H9 (cell line): ENCODE results near the gene AKR1D1. TPM values are rescaled to one million over a fixed set of nuclear protein-coding genes. Genes with fewer than 3 reads are reported as not detected.

Source experiments
- DNase-seq: peaks from one replicate; pipeline ENCODE4 v3.0.0-alpha.2; 2017
- H2AFZ ChIP-seq: one replicate; pipeline ENCODE4 v1.6.1; 2013; ENCODE audit warnings: mild to moderate bottlenecking, low read length, control low read depth, moderate library complexity
- H2AK5ac ChIP-seq: 2 replicates; pipeline ENCODE4 v1.6.1; 2013; ENCODE audit warnings: low read length, control low read depth, mixed read lengths; ENCODE audit not compliant: insufficient read length
- H2BK120ac ChIP-seq: one replicate; pipeline ENCODE4 v1.6.1; 2013; ENCODE audit warnings: low read depth, mild to moderate bottlenecking, low read length, control low read depth, inconsistent platforms; ENCODE audit not compliant: poor library complexity, severe bottlenecking
- H2BK12ac ChIP-seq: 2 replicates; pipeline ENCODE4 v1.6.1; 2013; ENCODE audit warnings: low read length, control low read depth, mixed read lengths, low read depth; ENCODE audit not compliant: insufficient read length
- H2BK15ac ChIP-seq: 2 replicates; pipeline ENCODE4 v1.6.1; 2013; ENCODE audit warnings: low read depth, low read length, control low read depth
- H2BK20ac ChIP-seq: one replicate; pipeline ENCODE4 v1.6.1; 2013; ENCODE audit warnings: low read depth, mild to moderate bottlenecking, low read length, control low read depth, inconsistent platforms; ENCODE audit not compliant: poor library complexity, severe bottlenecking
- H2BK5ac ChIP-seq: 2 replicates; pipeline ENCODE4 v1.6.1; 2013; ENCODE audit warnings: low read length, control low read depth, mixed read lengths; ENCODE audit not compliant: insufficient read length
- H3K14ac ChIP-seq: 2 replicates; pipeline ENCODE4 v1.6.1; 2013; ENCODE audit warnings: low read length, control low read depth; ENCODE audit not compliant: insufficient read depth
- H3K18ac ChIP-seq: 2 replicates; pipeline ENCODE4 v1.6.1; 2013; ENCODE audit warnings: low read depth, mild to moderate bottlenecking, mixed read lengths, low read length, control low read depth; ENCODE audit not compliant: insufficient read length
- H3K23ac ChIP-seq: 2 replicates; pipeline ENCODE4 v1.6.1; 2013; ENCODE audit warnings: low read length, control low read depth, mixed read lengths, low read depth; ENCODE audit not compliant: insufficient read length
- H3K23me2 ChIP-seq: 2 replicates; pipeline ENCODE4 v1.6.1; 2013; ENCODE audit warnings: low read depth, mild to moderate bottlenecking, mixed read lengths, low read length, control low read depth; ENCODE audit not compliant: insufficient read length, poor library complexity, severe bottlenecking
- H3K27ac ChIP-seq: 2 replicates; pipeline ENCODE4 v1.5.1; 2013; ENCODE audit warnings: low read length, control low read depth, mixed read lengths, low read depth; ENCODE audit not compliant: insufficient read length
- H3K27me3 ChIP-seq: 2 replicates; pipeline ENCODE4 v1.6.1; 2013; ENCODE audit warnings: low read length, control low read depth, inconsistent platforms; ENCODE audit not compliant: insufficient read depth
- H3K4ac ChIP-seq: 2 replicates; pipeline ENCODE4 v1.6.1; 2013; ENCODE audit warnings: low read depth, mild to moderate bottlenecking, control low read depth, inconsistent platforms, low read length, moderate library complexity
- H3K4me1 ChIP-seq: 2 replicates; pipeline ENCODE4 v1.6.1; 2013; ENCODE audit warnings: low read length, control low read depth, inconsistent platforms; ENCODE audit not compliant: insufficient read depth
- H3K4me2 ChIP-seq: 2 replicates; pipeline ENCODE4 v1.6.1; 2013; ENCODE audit warnings: low read length, control low read depth, mixed read lengths; ENCODE audit not compliant: insufficient read length, insufficient read depth
- H3K56ac ChIP-seq: 2 replicates; pipeline ENCODE4 v1.6.1; 2013; ENCODE audit warnings: low read depth, mild to moderate bottlenecking, mixed read lengths, low read length, control low read depth; ENCODE audit not compliant: insufficient read length
- H3K79me1 ChIP-seq: 2 replicates; pipeline ENCODE4 v1.6.1; 2013; ENCODE audit warnings: low read depth, mild to moderate bottlenecking, moderate library complexity, low read length, control low read depth, inconsistent platforms; ENCODE audit not compliant: insufficient read depth, poor library complexity, severe bottlenecking
- H3K79me2 ChIP-seq: 2 replicates; pipeline ENCODE4 v1.6.1; 2013; ENCODE audit warnings: low read length, control low read depth, inconsistent platforms; ENCODE audit not compliant: insufficient read depth
- H3K9ac ChIP-seq: 2 replicates; pipeline ENCODE4 v1.6.1; 2013; ENCODE audit warnings: low read length, control low read depth, mixed read lengths; ENCODE audit not compliant: insufficient read length; ENCODE audit errors: extremely low read depth
- H3K9me3 ChIP-seq: one replicate; pipeline ENCODE4 v1.6.1; 2013; ENCODE audit warnings: low read depth, low read length, inconsistent platforms; ENCODE audit not compliant: control insufficient read depth
- H3T11ph ChIP-seq: one replicate; pipeline ENCODE4 v1.6.1; 2013; ENCODE audit warnings: mild to moderate bottlenecking, low read length, control low read depth, inconsistent platforms
- H4K20me1 ChIP-seq: one replicate; pipeline ENCODE4 v1.6.1; 2013; ENCODE audit not compliant: control insufficient read depth, insufficient read length, insufficient read depth
- H4K5ac ChIP-seq: 2 replicates; pipeline ENCODE4 v1.6.1; 2013; ENCODE audit warnings: low read depth, mild to moderate bottlenecking, mixed read lengths, low read length, control low read depth; ENCODE audit not compliant: insufficient read length
- H4K8ac ChIP-seq: replicated peaks from 2 replicates; pipeline ENCODE4 v1.6.1; 2013; ENCODE audit warnings: low read length, control low read depth, mixed read lengths, low read depth; ENCODE audit not compliant: insufficient read length
- H4K91ac ChIP-seq: 2 replicates; pipeline ENCODE4 v1.6.1; 2013; ENCODE audit warnings: low read depth, mild to moderate bottlenecking, moderate library complexity, mixed read lengths, low read length, control low read depth; ENCODE audit not compliant: insufficient read length
- H3K27ac Mint-ChIP-seq, 3 experiments: 2 replicates in 2 of 3; 3 replicates in 1 of 3; pipeline ENCODE4 v1.8.0; 2020 to 2021; ENCODE audit warnings: mixed read lengths in 3 of 3, mild to moderate bottlenecking in 1 of 3, moderate library complexity in 1 of 3
- H3K27me3 Mint-ChIP-seq: 2 replicates; pipeline ENCODE4 v1.8.0; 2021; ENCODE audit warnings: low read depth, mild to moderate bottlenecking, moderate library complexity, mixed read lengths
- H3K36me3 Mint-ChIP-seq, 3 experiments: 2 replicates in 2 of 3; 3 replicates in 1 of 3; pipeline ENCODE4 v1.8.0; 2020 to 2021; ENCODE audit warnings: low read depth in 3 of 3, mixed read lengths in 3 of 3; ENCODE audit not compliant: insufficient read depth in 1 of 3
- H3K4me1 Mint-ChIP-seq, 2 experiments: 2 replicates each; pipeline ENCODE4 v1.8.0; 2020; ENCODE audit warnings: mixed read lengths in 2 of 2
- H3K4me3 Mint-ChIP-seq, 2 experiments: 2 replicates in 1 of 2; 3 replicates in 1 of 2; pipeline ENCODE4 v1.8.0; 2020 to 2021; ENCODE audit warnings: mild to moderate bottlenecking in 2 of 2, mixed read lengths in 2 of 2, moderate library complexity in 1 of 2
- H3K9me3 Mint-ChIP-seq, 2 experiments: 2 replicates in 1 of 2; 3 replicates in 1 of 2; pipeline ENCODE4 v1.8.0; 2020; ENCODE audit warnings: mild to moderate bottlenecking in 2 of 2, mixed read lengths in 2 of 2, moderate library complexity in 1 of 2
- CTCF ChIP-seq: fragments of 200-600 bp; sonication (generic); conservative IDR thresholded peaks from 3 replicates; pipeline ENCODE4 v1.8.0; 2021; ENCODE audit warnings: antibody characterized with exemption, mild to moderate bottlenecking
- WGBS: extraction: QIAGEN DNeasy Blood & Tissue Kit; methylation state at CpG from one replicate; pipeline ENCODE4 v1.1.7; 2013; ENCODE audit warnings: missing lambda C conversion rate, low lambda C conversion rate, mixed read lengths; ENCODE audit not compliant: insufficient read length; ENCODE audit errors: extremely low coverage; 5-methylcytosine and 5-hydroxymethylcytosine counted together
- total RNA-seq: library from RNA; stranded (reverse); gene quantifications from 2 replicates; pipeline ENCODE4 v1.2.1, GENCODE V29; 2021

AKR1D1 gene
- total RNA-seq, 1 experiment from 2014 or later = 0.31 TPM

GRCh38 chr7:138029941-138030340 lies 46.3 kb upstream of the AKR1D1 start:
- Mint-ChIP-seq H3K9me3 (peaks cover 17 to 40% of the 10 kb centered on the region in 2 experiments), H3K27me3 (no peaks in the 10 kb centered on the region), H3K4me1 (peaks cover 50 to 52% of the 10 kb centered on the region in 2 experiments), H3K36me3 (peaks cover 21 to 32% (median 25%) of the 10 kb centered on the region in 3 experiments), H3K27ac (peak overlapping the region in 1 of 3 experiments; percentile 81; a peak in 1 of 7 replicates), H3K4me3 (no peak overlapping the region)
- Histone ChIP-seq H3K27ac (no peak overlapping the region), H3K56ac (no peak overlapping the region), H3K4me2 (no peak overlapping the region), H3K4ac (no peak overlapping the region), H3K9ac (no peak overlapping the region), H4K8ac (no peak overlapping the region), H3K4me1 (peaks cover 2% of the 10 kb centered on the region; the same call in 1 of the 2 replicates), H3K23ac (no peak overlapping the region), H3T11ph (no peak overlapping the region), H2BK15ac (no peak overlapping the region), H4K20me1 (no peaks in the 10 kb centered on the region), H2BK5ac (no peak overlapping the region), H3K18ac (no peak overlapping the region), H2BK120ac (no peak overlapping the region), H2AFZ (no peak overlapping the region), H3K27me3 (no peaks in the 10 kb centered on the region), H3K79me1 (no peaks in the 10 kb centered on the region), H3K79me2 (no peaks in the 10 kb centered on the region), H3K23me2 (no peaks in the 10 kb centered on the region), H2AK5ac (no peak overlapping the region), H3K9me3 (peaks cover 4% of the 10 kb centered on the region), H4K5ac (no peak overlapping the region), H2BK12ac (no peak overlapping the region), H3K14ac (no peak overlapping the region), H2BK20ac (no peak overlapping the region), H4K91ac (no peak overlapping the region)
- DNase-seq = no peak
- no CpG with 5 or more reads among the region's 2 CpGs for WGBS
- TF ChIP-seq CTCF = no peak
